Measurements from ENCODE around the gene FAAH.

FAAH gene

DNA sequence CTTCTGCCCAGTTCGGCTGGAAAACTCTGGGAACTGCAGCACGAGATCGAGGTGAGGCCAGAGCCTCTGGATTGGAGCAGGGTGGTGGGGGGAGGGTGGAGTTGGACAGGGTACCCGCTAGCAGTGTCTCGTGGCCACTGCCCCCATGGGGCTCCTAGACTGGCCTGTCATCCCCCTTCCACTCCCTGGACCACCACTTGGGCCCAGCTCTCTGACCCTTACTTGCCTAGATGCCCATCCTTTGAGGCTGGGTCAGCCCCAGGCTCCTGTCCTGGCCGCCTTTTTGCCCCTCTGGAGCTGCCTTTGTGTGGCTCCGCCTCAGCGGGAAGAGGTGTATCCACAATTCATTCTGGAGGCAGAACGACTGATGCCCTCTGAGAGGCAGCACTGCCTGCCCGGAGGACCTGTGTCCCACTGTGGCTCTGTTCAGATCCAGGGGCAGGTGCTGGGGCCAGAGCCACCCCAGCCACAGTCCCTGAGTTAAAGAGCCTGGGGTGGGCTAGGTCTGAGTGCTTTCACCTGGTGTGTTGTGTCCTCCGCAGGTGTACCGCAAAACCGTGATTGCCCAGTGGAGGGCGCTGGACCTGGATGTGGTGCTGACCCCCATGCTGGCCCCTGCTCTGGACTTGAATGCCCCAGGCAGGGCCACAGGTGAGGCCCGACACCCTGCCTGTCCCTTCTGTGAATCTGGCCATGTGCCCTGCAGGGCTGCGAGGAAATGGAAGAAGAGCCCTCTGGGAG is 17.7 kb downstream of the FAAH start:
- H3K27ac ChIP-seq: no peak overlapping the region
- TF ChIP-seq, protein P1, sequence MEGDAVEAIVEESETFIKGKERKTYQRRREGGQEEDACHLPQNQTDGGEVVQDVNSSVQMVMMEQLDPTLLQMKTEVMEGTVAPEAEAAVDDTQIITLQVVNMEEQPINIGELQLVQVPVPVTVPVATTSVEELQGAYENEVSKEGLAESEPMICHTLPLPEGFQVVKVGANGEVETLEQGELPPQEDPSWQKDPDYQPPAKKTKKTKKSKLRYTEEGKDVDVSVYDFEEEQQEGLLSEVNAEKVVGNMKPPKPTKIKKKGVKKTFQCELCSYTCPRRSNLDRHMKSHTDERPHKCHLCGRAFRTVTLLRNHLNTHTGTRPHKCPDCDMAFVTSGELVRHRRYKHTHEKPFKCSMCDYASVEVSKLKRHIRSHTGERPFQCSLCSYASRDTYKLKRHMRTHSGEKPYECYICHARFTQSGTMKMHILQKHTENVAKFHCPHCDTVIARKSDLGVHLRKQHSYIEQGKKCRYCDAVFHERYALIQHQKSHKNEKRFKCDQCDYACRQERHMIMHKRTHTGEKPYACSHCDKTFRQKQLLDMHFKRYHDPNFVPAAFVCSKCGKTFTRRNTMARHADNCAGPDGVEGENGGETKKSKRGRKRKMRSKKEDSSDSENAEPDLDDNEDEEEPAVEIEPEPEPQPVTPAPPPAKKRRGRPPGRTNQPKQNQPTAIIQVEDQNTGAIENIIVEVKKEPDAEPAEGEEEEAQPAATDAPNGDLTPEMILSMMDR (IDR thresholded peaks at IDR 0.05): peak; percentile 76
- TF ChIP-seq ZFX (IDR thresholded peaks at IDR 0.05; ENCODE audit: borderline replicate concordance): no peak

- no peak for TF ChIP-seq ZFX (IDR thresholded peaks at IDR 0.05; ENCODE audit: borderline replicate concordance)
- TF ChIP-seq, protein P1 (IDR thresholded peaks at IDR 0.05): no peak
These were observed 18.9 kb downstream of the FAAH start for GRCh38 chr1:46412893-46413595.

GRCh38 chr1:46413596-46413985 is 19.5 kb downstream of the FAAH start:
- TF ChIP-seq, protein P1 (IDR thresholded peaks at IDR 0.05): no peak
- TF ChIP-seq ZFX (IDR thresholded peaks at IDR 0.05; ENCODE audit: borderline replicate concordance): no peak
- H3K27ac ChIP-seq: no peak overlapping the region

More at GRCh38 chr1:46412893-46413595, 18.9 kb downstream of the FAAH start:
- no peak overlapping the region for H3K27ac ChIP-seq

DNA sequence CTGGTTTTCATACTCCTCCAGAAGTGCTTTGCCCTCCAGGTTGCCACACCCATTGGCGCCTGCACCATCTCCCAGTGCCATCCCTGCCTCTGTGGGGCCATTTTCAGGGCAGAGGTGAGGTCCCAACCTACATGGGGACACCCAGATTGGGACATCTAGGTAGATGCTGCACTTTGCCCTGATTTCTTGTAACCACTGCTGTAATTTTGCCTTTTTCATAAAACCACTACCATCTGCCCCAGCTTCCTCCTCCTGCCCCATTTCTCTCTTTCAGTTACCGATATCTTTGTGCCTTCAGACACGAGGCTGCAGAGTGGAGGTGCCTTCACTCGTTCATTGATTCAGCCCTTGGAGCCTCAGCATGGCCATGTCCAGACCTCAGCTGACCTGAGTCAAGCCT is 21.4 kb downstream of the FAAH start:
- no peak overlapping the region for H3K27ac ChIP-seq
- TF ChIP-seq, protein P1 (IDR thresholded peaks at IDR 0.05): no peak
- TF ChIP-seq ZFX (IDR thresholded peaks at IDR 0.05; ENCODE audit: borderline replicate concordance): no peak

GRCh38 chr1:46418976-46419375 is 24.9 kb downstream of the FAAH start:
- TF ChIP-seq, protein P1 (IDR thresholded peaks at IDR 0.05): no peak
- no peak for TF ChIP-seq ZFX (IDR thresholded peaks at IDR 0.05; ENCODE audit: borderline replicate concordance)
- no peak overlapping the region for H3K27ac ChIP-seq

GRCh38 chr1:46420533-46420915 is 26.4 kb downstream of the FAAH start:
- H3K27ac ChIP-seq: no peak overlapping the region
- TF ChIP-seq, protein P1 (IDR thresholded peaks at IDR 0.05): no peak
- TF ChIP-seq ZFX (IDR thresholded peaks at IDR 0.05; ENCODE audit: borderline replicate concordance): no peak

DNA sequence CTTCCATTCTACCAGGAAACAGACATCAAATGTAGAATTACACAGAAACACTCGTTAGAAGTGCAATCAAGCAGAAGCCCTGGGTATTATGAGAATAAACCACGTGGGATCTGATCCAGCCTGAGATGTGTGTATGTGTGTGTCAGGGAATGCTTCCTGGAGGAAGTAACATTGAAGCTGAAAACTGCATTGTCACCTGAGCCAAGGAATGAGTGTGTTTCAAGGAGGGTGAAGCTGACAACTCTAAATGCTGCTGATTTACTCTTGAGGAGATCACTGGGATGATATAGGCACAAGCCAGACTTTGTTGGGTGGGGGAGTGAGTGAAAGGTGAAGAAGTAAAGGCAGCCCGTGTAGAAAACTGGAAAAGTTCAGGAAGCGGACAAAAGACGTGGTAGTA is 27.6 kb downstream of the FAAH start:
- TF ChIP-seq, protein P1 (IDR thresholded peaks at IDR 0.05): no peak
- TF ChIP-seq ZFX (IDR thresholded peaks at IDR 0.05; ENCODE audit: borderline replicate concordance): no peak
- H3K27ac ChIP-seq: no peak overlapping the region
